Left lung (tissue), 10 donors: ENCODE results near the gene DCUN1D2. TPM values are rescaled to one million over a fixed set of nuclear protein-coding genes. Genes with fewer than 3 reads are reported as not detected.

Experiments
- ATAC-seq: fragments of 200-7000 bp; cut with Tn5 transposase; one replicate; pipeline ENCODE4 v1.9.1; 2020; ENCODE audit warnings: moderate library complexity
- DNase-seq, 4 donors: peaks; one replicate each; pipeline ENCODE4 v3.0.0-alpha.2; 2013 to 2020
- H3K27ac ChIP-seq, 2 donors: fragments of 200-600 bp; sonication (generic) in 1 of 2; one replicate each; pipeline versions ENCODE4 v1.5.0 to v1.8.0; 2020 to 2021
- H3K27me3 ChIP-seq, 2 donors: fragments of 200-600 bp; sonication (generic) in 1 of 2; one replicate each; pipeline versions ENCODE4 v1.5.0 to v1.8.0; 2020 to 2021
- H3K36me3 ChIP-seq, 2 donors: fragments of 200-600 bp; sonication (generic) in 1 of 2; one replicate each; pipeline versions ENCODE4 v1.5.0 to v1.8.0; 2020 to 2021
- H3K4me1 ChIP-seq, 2 donors: fragments of 200-600 bp; one replicate each; pipeline ENCODE4 v1.8.0; 2021
- H3K4me3 ChIP-seq, 2 donors: fragments of 200-600 bp; sonication (generic) in 1 of 2; one replicate each; pipeline versions ENCODE4 v1.5.0 to v1.8.0; 2020 to 2021; ENCODE audit warnings: mild to moderate bottlenecking in 1 of 2
- H3K9me3 ChIP-seq, 2 donors: fragments of 200-600 bp; sonication (generic) in 1 of 2; one replicate each; pipeline versions ENCODE4 v1.5.0 to v1.8.0; 2020 to 2021
- CTCF ChIP-seq, 2 donors: fragments of 200-600 bp; sonication (generic) in 1 of 2; IDR thresholded peaks; one replicate each; pipeline versions ENCODE4 v1.5.0 to v1.8.0; 2021; ENCODE audit warnings: antibody characterized with exemption in 2 of 2
- intact Hi-C, 2 donors: fragments of 100-400 bp; cut with DNase I; formaldehyde crosslinking; loops; one replicate each; pipeline versions ENCODE4 v1.11.2 to v1.14.2; 2022
- polyA plus RNA-seq, 6 donors: library from polyadenylated mRNA; unstranded; fragments of 120-200 nt; gene quantifications; one replicate each; pipeline ENCODE4 v1.2.1, GENCODE V29; 2013; ENCODE audit not compliant: insufficient read length in 6 of 6
- total RNA-seq, 2 donors: library from RNA; stranded (reverse); fragmentation: NEBNext Ultra II Directional; extraction: Animal tissue kit (Norgen Biotek cat#: 25700); gene quantifications; one replicate each; pipeline ENCODE4 v1.2.1, GENCODE V29; 2021
- donor health status: DM: no; HTN: yes; CAD: no.
- donor health status: DM: no; HTN: no; CAD: no.

Gene DCUN1D2
- total and polyA plus RNA-seq, 8 donors: 10.3 to 26.3 (median 19.2) TPM

- ATAC-seq (no peak), DNase-seq (peak in 1 of 4 donors; percentile 1)
- Histone ChIP-seq H3K9me3 (peaks cover 0 to 3% of the 10 kb centered on the region in 2 donors), H3K36me3 (peaks cover 0 to 76% of the 10 kb centered on the region in 2 donors), H3K27ac (no peak overlapping the region), H3K4me1 (no peaks in the 10 kb centered on the region), H3K4me3 (no peak overlapping the region), H3K27me3 (no peaks in the 10 kb centered on the region)
- intact Hi-C loops: no loop called here
- no peak for TF ChIP-seq CTCF (IDR thresholded peaks at IDR 0.05)
Observed at GRCh38 chr13:113537909-113538688, 47.6 kb upstream of the DCUN1D2 start.

GRCh38 chr13:113537205-113537604, 46.7 kb upstream of the DCUN1D2 start:
- Histone ChIP-seq H3K36me3 (peaks cover 0 to 77% of the 10 kb centered on the region in 2 donors), H3K4me3 (no peak overlapping the region), H3K27ac (no peak overlapping the region), H3K27me3 (no peaks in the 10 kb centered on the region), H3K4me1 (no peaks in the 10 kb centered on the region), H3K9me3 (peaks cover 0 to 3% of the 10 kb centered on the region in 2 donors)
- TF ChIP-seq CTCF (IDR thresholded peaks at IDR 0.05): no peak
- intact Hi-C loops: no loop called here
- ATAC-seq (no peak), DNase-seq (peak in 2 of 4 donors; percentile 3 to 53)

- peak in 2 of 4 donors; percentile 4 to 48 for DNase-seq
- no peaks in the 10 kb centered on the region for H3K4me1 ChIP-seq
- ATAC-seq: no peak
- no peak overlapping the region for H3K4me3 ChIP-seq
- no peak overlapping the region for H3K27ac ChIP-seq
- no peaks in the 10 kb centered on the region for H3K27me3 ChIP-seq
- intact Hi-C loops: no loop called here
- H3K36me3 ChIP-seq: peaks cover 0 to 82% of the 10 kb centered on the region in 2 donors
- peaks cover 0 to 3% of the 10 kb centered on the region in 2 donors for H3K9me3 ChIP-seq
- no peak for TF ChIP-seq CTCF (IDR thresholded peaks at IDR 0.05)
Observed at GRCh38 chr13:113536461-113537110, 46.1 kb upstream of the DCUN1D2 start.

GRCh38 chr13:113535381-113535781, 44.9 kb upstream of the DCUN1D2 start:
- ATAC-seq: no peak
- H3K4me1 ChIP-seq: no peaks in the 10 kb centered on the region
- H3K27me3 ChIP-seq: no peaks in the 10 kb centered on the region
- peaks cover 0 to 81% of the 10 kb centered on the region in 2 donors for H3K36me3 ChIP-seq
- no peak for DNase-seq
- H3K9me3 ChIP-seq: no peaks in the 10 kb centered on the region
- H3K4me3 ChIP-seq: no peak overlapping the region
- H3K27ac ChIP-seq: no peak overlapping the region
- TF ChIP-seq CTCF (IDR thresholded peaks at IDR 0.05): no peak
- intact Hi-C loops: no loop called here

GRCh38 chr13:113534236-113534860, 43.8 kb upstream of the DCUN1D2 start:
- peak in 3 of 4 donors; percentile 10 to 37 (median 21) for DNase-seq
- Histone ChIP-seq H3K4me3 (no peak overlapping the region), H3K9me3 (no peaks in the 10 kb centered on the region), H3K27me3 (no peaks in the 10 kb centered on the region), H3K27ac (no peak overlapping the region), H3K4me1 (no peaks in the 10 kb centered on the region), H3K36me3 (peaks cover 0 to 71% of the 10 kb centered on the region in 2 donors)
- TF ChIP-seq CTCF (IDR thresholded peaks at IDR 0.05): no peak
- ATAC-seq: peak; percentile 49
- intact Hi-C loops: no loop called here
